ENCODE results near the gene TATDN3.

DNA sequence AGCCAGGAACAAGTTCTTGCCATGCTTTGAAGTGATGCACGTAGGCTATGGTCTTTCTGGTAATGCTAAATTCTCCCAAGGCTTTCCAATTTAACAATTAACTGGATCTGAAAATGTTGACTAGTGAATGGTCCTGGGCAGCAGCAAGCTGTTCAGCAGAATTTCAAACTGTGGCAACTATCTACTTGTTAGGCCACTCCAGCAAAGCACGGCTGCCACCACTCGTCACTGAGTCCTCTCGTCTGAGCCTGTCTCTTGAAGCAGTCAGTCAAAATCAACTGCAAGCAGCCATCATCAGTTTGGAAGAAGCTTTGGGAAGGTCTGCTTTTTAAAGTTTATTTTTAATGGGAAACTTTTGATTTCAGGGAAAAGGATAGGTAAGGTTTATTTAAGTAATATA, 72.5 kb downstream of the TATDN3 start:
- TF ChIP-seq, protein P1, sequence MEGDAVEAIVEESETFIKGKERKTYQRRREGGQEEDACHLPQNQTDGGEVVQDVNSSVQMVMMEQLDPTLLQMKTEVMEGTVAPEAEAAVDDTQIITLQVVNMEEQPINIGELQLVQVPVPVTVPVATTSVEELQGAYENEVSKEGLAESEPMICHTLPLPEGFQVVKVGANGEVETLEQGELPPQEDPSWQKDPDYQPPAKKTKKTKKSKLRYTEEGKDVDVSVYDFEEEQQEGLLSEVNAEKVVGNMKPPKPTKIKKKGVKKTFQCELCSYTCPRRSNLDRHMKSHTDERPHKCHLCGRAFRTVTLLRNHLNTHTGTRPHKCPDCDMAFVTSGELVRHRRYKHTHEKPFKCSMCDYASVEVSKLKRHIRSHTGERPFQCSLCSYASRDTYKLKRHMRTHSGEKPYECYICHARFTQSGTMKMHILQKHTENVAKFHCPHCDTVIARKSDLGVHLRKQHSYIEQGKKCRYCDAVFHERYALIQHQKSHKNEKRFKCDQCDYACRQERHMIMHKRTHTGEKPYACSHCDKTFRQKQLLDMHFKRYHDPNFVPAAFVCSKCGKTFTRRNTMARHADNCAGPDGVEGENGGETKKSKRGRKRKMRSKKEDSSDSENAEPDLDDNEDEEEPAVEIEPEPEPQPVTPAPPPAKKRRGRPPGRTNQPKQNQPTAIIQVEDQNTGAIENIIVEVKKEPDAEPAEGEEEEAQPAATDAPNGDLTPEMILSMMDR (IDR thresholded peaks at IDR 0.05) = no peak
- TF ChIP-seq EP300 (IDR thresholded peaks at IDR 0.05) = no peak
